HCT116 (cell line): ENCODE measurements around the gene CD248. TPM values are rescaled to one million over a fixed set of nuclear protein-coding genes. Genes with fewer than 3 reads are reported as not detected.

Experiments used
- ATAC-seq: fragments of 200-7000 bp; cut with Tn5 transposase; 2 replicates; pipeline ENCODE4 v1.9.1; 2020; ENCODE audit warnings: mild to moderate bottlenecking, moderate library complexity
- BruUV-seq: library from RNA; stranded (reverse); fragments of 400-500 nt; replicated peaks from 2 replicates; lab custom pipeline; 2021; lab: Mats Ljungman, UMichigan
- CTCF ChIA-PET: fragments of 300-600 bp; sonication (Branson Sonifier 250); formaldehyde crosslinking; loops from one replicate; lab custom pipeline; 2021; ENCODE audit warnings: antibody characterized with exemption; lab: Charles Lee
- POLR2A ChIA-PET: fragments of 300-600, 350-600 bp; sonication (Branson Sonifier 250); formaldehyde crosslinking; loops from one replicate; lab custom pipeline; 2021; ENCODE audit warnings: antibody characterized with exemption; lab: Charles Lee
- RAD21 ChIA-PET, 2 experiments: fragments of 300-600 bp; sonication (Branson Sonifier 250); formaldehyde crosslinking; loops; one replicate each; lab custom pipeline; 2023; ENCODE audit warnings: low total read pairs in 2 of 2; ENCODE audit not compliant: uncharacterized antibody in 2 of 2, unreplicated experiment in 2 of 2, low non-redundant PET in 1 of 2; lab: Charles Lee
- DNase-seq: peaks from one replicate; pipeline ENCODE4 v3.0.0-alpha.2; 2010; ENCODE audit warnings: low read depth, low spot score
- H2AFZ ChIP-seq: fragments of 200-600 bp; shearing (Covaris generic), sonication (generic); 2 replicates; pipeline ENCODE4 v1.6.1; 2017; ENCODE audit warnings: low read depth, mixed run types, mixed read lengths, antibody characterized with exemption, low read length; ENCODE audit not compliant: poor library complexity, severe bottlenecking
- H3K27ac ChIP-seq: 2 replicates; pipeline ENCODE4 v1.5.1; 2012; ENCODE audit warnings: low read depth, low read length
- H3K27me3 ChIP-seq: fragments of 200-600 bp; sonication (generic); 2 replicates; pipeline ENCODE4 v1.6.1; 2016; ENCODE audit warnings: mixed run types, low read length, mixed read lengths; ENCODE audit not compliant: insufficient read depth
- H3K36me3 ChIP-seq, 2 experiments: fragments of 200-500 bp in 1 of 2; fragments of 200-600 bp in 1 of 2; sonication (Bioruptor generic) in 1 of 2; sonication (generic) in 1 of 2; 2 replicates each; pipeline versions ENCODE4 v1.5.1 to v1.6.1; 2014 to 2016; ENCODE audit warnings: low read length in 2 of 2, inconsistent platforms in 1 of 2, mixed read lengths in 1 of 2, mixed run types in 1 of 2; ENCODE audit not compliant: insufficient read depth in 2 of 2, control insufficient read depth in 1 of 2
- H3K4me1 ChIP-seq, 2 experiments: fragments of 200-600 bp in 1 of 2; sonication (generic) in 1 of 2; 2 replicates each; pipeline versions ENCODE4 v1.5.1 to v1.6.1; 2012 to 2017; ENCODE audit warnings: low read length in 2 of 2, inconsistent platforms in 1 of 2, mild to moderate bottlenecking in 1 of 2, mixed read lengths in 1 of 2, mixed run types in 1 of 2, moderate library complexity in 1 of 2; ENCODE audit not compliant: insufficient read depth in 2 of 2, control insufficient read depth in 1 of 2
- H3K4me2 ChIP-seq: fragments of 200-600 bp; sonication (generic); 2 replicates; pipeline ENCODE4 v1.6.1; 2017; ENCODE audit warnings: mixed run types, low read length, mixed read lengths
- H3K4me3 ChIP-seq, 2 experiments: fragments of 200-600 bp in 1 of 2; sonication (generic) in 1 of 2; replicated peaks in 1 of 2; 2 replicates each; pipeline ENCODE4 v1.5.1; 2011 to 2016; ENCODE audit warnings: low read length in 2 of 2, control low read depth in 1 of 2, low read depth in 1 of 2, mild to moderate bottlenecking in 1 of 2, mixed read lengths in 1 of 2, mixed run types in 1 of 2
- H3K79me2 ChIP-seq: fragments of 200-600 bp; sonication (generic); 2 replicates; pipeline ENCODE4 v1.6.1; 2017; ENCODE audit warnings: mild to moderate bottlenecking, mixed run types, low read length, moderate library complexity, mixed read lengths; ENCODE audit not compliant: insufficient read depth
- H3K9ac ChIP-seq: fragments of 200-600 bp; sonication (generic); 2 replicates; pipeline ENCODE4 v1.6.1; 2016; ENCODE audit warnings: low read length, mixed read lengths
- H3K9me2 ChIP-seq: fragments of 200-600 bp; sonication (generic), shearing (Covaris generic); 2 replicates; pipeline ENCODE4 v1.6.1; 2017; ENCODE audit warnings: mixed run types, mild to moderate bottlenecking, moderate library complexity; ENCODE audit not compliant: insufficient read depth
- H3K9me3 ChIP-seq, 2 experiments: fragments of 200-500 bp in 1 of 2; fragments of 200-600 bp in 1 of 2; sonication (Bioruptor generic) in 1 of 2; sonication (generic) in 1 of 2; 2 replicates each; pipeline ENCODE4 v1.6.1; 2014 to 2017; ENCODE audit warnings: low read length in 2 of 2, mixed read lengths in 2 of 2, inconsistent platforms in 1 of 2, low read depth in 1 of 2, mild to moderate bottlenecking in 1 of 2, mixed run types in 1 of 2, moderate library complexity in 1 of 2; ENCODE audit not compliant: control insufficient read depth in 1 of 2, insufficient read depth in 1 of 2
- H4K20me1 ChIP-seq: fragments of 200-600 bp; sonication (generic), shearing (Covaris generic); 2 replicates; pipeline ENCODE4 v1.6.1; 2017; ENCODE audit warnings: mixed run types, mild to moderate bottlenecking, moderate library complexity; ENCODE audit not compliant: insufficient read depth
- EZH2 ChIP-seq: fragments of 200-600 bp; sonication (generic); IDR thresholded peaks from 2 replicates; pipeline ENCODE4 v1.6.1; 2017; ENCODE audit warnings: antibody characterized with exemption, mixed run types
- EZH2phosphoT487 ChIP-seq: fragments of 200-600 bp; IDR thresholded peaks from 2 replicates; pipeline ENCODE4 v1.6.1; 2018; ENCODE audit warnings: antibody characterized with exemption, borderline replicate concordance
- POLR2A ChIP-seq: IDR thresholded peaks from 2 replicates; pipeline ENCODE4 v1.7.0; 2011; ENCODE audit warnings: borderline replicate concordance; ENCODE audit not compliant: insufficient read depth, insufficient read length; ENCODE audit errors: extremely low read depth
- RAD21 ChIP-seq: IDR thresholded peaks from 2 replicates; pipeline ENCODE4 v1.6.1; 2012; ENCODE audit warnings: low read depth, mild to moderate bottlenecking
- SIN3A ChIP-seq: IDR thresholded peaks from 2 replicates; pipeline ENCODE4 v1.6.1; 2012; ENCODE audit warnings: low read depth
- SP1 ChIP-seq: IDR thresholded peaks from 2 replicates; pipeline ENCODE4 v1.6.1; 2012; ENCODE audit warnings: low read depth
- TCF7L2 ChIP-seq: IDR thresholded peaks from 2 replicates; pipeline ENCODE4 v1.7.0; 2011; ENCODE audit warnings: borderline replicate concordance, inconsistent platforms; ENCODE audit not compliant: insufficient read depth, insufficient read length; ENCODE audit errors: extremely low read depth
- YY1 ChIP-seq: IDR thresholded peaks from 2 replicates; pipeline ENCODE4 v1.6.1; 2011; ENCODE audit warnings: low read length, low read depth, moderate library complexity, mild to moderate bottlenecking; ENCODE audit not compliant: insufficient replicate concordance; ENCODE audit errors: extremely low read depth
- ZFX ChIP-seq: fragments of 450-650 bp; IDR thresholded peaks from 2 replicates; pipeline ENCODE4 v1.6.1; 2017
- ZNF274 ChIP-seq: fragments of 200-500 bp; sonication (Bioruptor generic); IDR thresholded peaks from 2 replicates; pipeline ENCODE4 v1.6.1; 2014; ENCODE audit warnings: mild to moderate bottlenecking, low read depth, low read length, inconsistent platforms
- intact Hi-C: fragments of 100-400 bp; cut with micrococcal nuclease; formaldehyde crosslinking; loops from 2 replicates; pipeline ENCODE4 v1.10.0; 2022
- total RNA-seq: library from RNA; stranded (reverse); gene quantifications from one replicate; pipeline ENCODE4 v1.2.1, GENCODE V29; 2021; ENCODE audit not compliant: unreplicated experiment
- TF ChIP-seq, protein P1 (sequence below): IDR thresholded peaks from 2 replicates; pipeline ENCODE4 v1.6.1; 2012; ENCODE audit warnings: low read depth
- TF ChIP-seq, protein P2 (sequence below): IDR thresholded peaks from 2 replicates; pipeline ENCODE4 v1.6.1; 2012

CD248 gene
- total RNA-seq, 1 experiment from 2014 or later = 0.32 TPM

DNA sequence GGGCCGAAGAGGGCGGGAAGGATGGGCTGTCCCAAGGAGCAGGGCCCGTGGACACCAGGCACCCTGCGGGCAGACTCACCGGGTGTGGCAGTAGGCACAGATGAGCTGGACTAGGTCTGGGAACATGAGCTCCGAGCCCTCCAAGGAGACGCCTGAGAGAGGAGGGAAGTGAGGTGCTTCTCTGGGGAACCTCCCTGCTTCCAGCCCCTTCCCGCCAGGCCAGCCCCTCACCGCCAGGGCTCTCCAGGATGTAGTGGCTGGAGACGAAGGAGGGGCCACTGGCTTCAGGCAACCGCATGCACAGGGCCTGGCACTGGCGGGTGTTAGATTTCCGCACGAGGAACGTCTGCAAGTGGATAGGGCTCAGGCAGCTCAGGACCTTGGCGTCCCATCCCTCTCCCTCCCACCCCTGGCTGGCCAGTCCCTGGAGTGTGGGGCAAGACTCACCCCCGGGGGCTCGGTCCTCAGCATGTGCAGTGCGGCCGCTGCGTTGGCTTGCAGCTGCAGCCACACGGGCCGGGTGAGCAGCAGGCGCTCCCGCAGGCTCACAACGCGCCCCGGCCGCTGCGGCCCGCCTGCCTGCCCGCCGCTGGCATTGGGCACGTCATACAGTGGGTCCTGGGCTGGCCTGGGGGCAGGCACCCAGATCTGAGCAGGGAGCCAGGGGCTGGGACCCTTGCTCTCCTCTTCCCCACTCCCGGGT is 18.8 kb upstream of the CD248 start:
- peak overlapping the region; percentile 89 for H3K27ac ChIP-seq
- DNase-seq (no peak), ATAC-seq (peak; percentile 45)
- H4K20me1 ChIP-seq = no peaks in the 10 kb centered on the region
- no peaks in the 10 kb centered on the region for H3K9me3 ChIP-seq
- intact Hi-C loops = loop anchor here (1.0 to 2.0 kb wide), 2 partner anchors 23 to 113 kb away; no protein-coding TSS in a partner anchor
- H3K9ac ChIP-seq = peak overlapping the region; percentile 95
- H3K4me3 ChIP-seq = peak overlapping the region; percentile 70 to 77
- TSS peak; percentile 14 for BruUV-seq
- H3K9me2 ChIP-seq = no peaks in the 10 kb centered on the region
- H3K4me2 ChIP-seq = peak overlapping the region; percentile 95
- H2AFZ ChIP-seq = no peak overlapping the region
- peaks cover 8 to 20% of the 10 kb centered on the region in 2 experiments; a peak in 3 of 4 replicates for H3K36me3 ChIP-seq
- H3K27me3 ChIP-seq = no peaks in the 10 kb centered on the region
- peaks cover 16 to 36% of the 10 kb centered on the region in 2 experiments for H3K4me1 ChIP-seq
- RAD21 ChIA-PET = interaction anchor here (2.0 to 2.2 kb wide), 2 partner anchors 24 kb away, joined by 12 to 17 read pairs; no protein-coding TSS in a partner anchor
- POLR2A ChIA-PET = interaction anchor here (0.8 to 2.3 kb wide), 3 partner anchors 9 to 145 kb away, joined by 3 to 16 read pairs (median 7); partner anchors contain the start of genes BRMS1 and DPP3
- H3K79me2 ChIP-seq = peaks cover 16% of the 10 kb centered on the region; the same call in 1 of the 2 replicates
- TF ChIP-seq YY1 (no peak), ZFX (peak; percentile 70; the same call in 1 of the 2 replicates)
- CTCF ChIA-PET = interaction anchor here (0.8 to 2.6 kb wide), 4 partner anchors 15 to 53 kb away, joined by 3 to 19 read pairs (median 6); partner anchors contain the start of gene YIF1A

DNA sequence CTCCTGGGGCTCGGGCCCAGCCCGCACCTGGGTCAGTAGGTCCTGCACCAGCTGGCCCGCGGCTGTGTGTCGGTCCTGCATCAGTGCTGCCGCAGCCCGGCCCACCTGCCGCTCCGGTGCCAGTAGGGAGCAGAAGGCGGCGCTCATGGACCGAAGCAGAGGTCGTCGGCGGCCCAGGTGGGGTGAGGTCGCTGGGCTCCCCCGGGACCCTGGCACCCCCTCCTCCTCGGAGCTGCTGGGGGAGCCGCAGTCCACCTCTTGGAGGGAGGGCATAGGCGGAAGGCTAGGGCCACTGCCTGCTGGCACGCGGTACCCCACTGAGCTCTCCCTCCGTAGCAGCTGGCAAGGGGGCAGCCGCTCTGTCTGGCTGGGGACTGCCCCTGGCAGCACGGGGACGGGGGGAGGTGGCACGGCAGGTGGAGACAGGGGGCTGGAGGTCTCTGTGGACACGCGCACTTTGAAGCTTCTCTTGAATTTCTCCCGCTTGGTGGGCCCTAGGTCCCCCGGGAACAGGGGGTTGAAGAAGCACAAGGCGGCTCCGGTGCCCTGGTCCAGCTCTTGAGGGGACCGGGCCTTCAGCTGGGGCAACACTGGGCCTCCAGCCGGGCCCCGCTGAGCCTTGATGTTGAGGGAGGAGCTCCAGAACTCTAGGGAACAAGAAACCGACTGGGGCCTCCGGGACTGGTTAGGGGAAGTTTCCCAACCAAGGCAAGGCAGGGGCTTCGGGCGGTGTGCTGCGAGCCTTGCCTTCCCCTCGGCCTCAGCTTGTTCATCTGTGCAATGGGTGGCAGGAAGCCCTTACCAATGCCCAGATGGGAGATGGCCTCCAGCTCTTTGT is 18.0 kb upstream of the CD248 start:
- Histone ChIP-seq H3K9me3 (no peaks in the 10 kb centered on the region), H3K27ac (peak overlapping the region; percentile 89), H3K27me3 (no peaks in the 10 kb centered on the region), H4K20me1 (no peaks in the 10 kb centered on the region), H3K36me3 (peaks cover 3 to 16% of the 10 kb centered on the region in 2 experiments; a peak in 3 of 4 replicates), H3K9ac (peak overlapping the region; percentile 95), H3K4me3 (peak overlapping the region; percentile 70 to 77), H3K4me1 (peaks cover 16 to 42% of the 10 kb centered on the region in 2 experiments), H3K4me2 (peak overlapping the region; percentile 95), H3K79me2 (peaks cover 16% of the 10 kb centered on the region; the same call in 1 of the 2 replicates), H3K9me2 (no peaks in the 10 kb centered on the region), H2AFZ (no peak overlapping the region)
- DNase-seq (no peak), ATAC-seq (no peak)
- BruUV-seq = no TSS peak
- ChIA-PET CTCF (interaction anchor here (1.7 to 2.6 kb wide), 2 partner anchors 23 to 54 kb away, joined by 6 to 19 read pairs; no protein-coding TSS in a partner anchor), RAD21 (interaction anchor here (2.0 to 2.2 kb wide), 2 partner anchors 23 kb away, joined by 12 to 17 read pairs; no protein-coding TSS in a partner anchor), POLR2A (interaction anchor here (0.8 to 2.3 kb wide), 3 partner anchors 10 to 145 kb away, joined by 3 to 16 read pairs (median 7); partner anchors contain the start of genes BRMS1 and DPP3)
- intact Hi-C loops = no loop called here
- TF ChIP-seq, protein P1, sequence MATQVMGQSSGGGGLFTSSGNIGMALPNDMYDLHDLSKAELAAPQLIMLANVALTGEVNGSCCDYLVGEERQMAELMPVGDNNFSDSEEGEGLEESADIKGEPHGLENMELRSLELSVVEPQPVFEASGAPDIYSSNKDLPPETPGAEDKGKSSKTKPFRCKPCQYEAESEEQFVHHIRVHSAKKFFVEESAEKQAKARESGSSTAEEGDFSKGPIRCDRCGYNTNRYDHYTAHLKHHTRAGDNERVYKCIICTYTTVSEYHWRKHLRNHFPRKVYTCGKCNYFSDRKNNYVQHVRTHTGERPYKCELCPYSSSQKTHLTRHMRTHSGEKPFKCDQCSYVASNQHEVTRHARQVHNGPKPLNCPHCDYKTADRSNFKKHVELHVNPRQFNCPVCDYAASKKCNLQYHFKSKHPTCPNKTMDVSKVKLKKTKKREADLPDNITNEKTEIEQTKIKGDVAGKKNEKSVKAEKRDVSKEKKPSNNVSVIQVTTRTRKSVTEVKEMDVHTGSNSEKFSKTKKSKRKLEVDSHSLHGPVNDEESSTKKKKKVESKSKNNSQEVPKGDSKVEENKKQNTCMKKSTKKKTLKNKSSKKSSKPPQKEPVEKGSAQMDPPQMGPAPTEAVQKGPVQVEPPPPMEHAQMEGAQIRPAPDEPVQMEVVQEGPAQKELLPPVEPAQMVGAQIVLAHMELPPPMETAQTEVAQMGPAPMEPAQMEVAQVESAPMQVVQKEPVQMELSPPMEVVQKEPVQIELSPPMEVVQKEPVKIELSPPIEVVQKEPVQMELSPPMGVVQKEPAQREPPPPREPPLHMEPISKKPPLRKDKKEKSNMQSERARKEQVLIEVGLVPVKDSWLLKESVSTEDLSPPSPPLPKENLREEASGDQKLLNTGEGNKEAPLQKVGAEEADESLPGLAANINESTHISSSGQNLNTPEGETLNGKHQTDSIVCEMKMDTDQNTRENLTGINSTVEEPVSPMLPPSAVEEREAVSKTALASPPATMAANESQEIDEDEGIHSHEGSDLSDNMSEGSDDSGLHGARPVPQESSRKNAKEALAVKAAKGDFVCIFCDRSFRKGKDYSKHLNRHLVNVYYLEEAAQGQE = no peak
- TF ChIP-seq ZNF274 (no peak), EZH2phosphoT487 (no peak), RAD21 (no peak), SIN3A (no peak), TCF7L2 (no peak), YY1 (no peak), SP1 (no peak), EZH2 (no peak), POLR2A (no peak)
- TF ChIP-seq, protein P2, sequence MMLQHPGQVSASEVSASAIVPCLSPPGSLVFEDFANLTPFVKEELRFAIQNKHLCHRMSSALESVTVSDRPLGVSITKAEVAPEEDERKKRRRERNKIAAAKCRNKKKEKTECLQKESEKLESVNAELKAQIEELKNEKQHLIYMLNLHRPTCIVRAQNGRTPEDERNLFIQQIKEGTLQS = no peak
